Measurements from ENCODE around the gene SLC35F4.

SLC35F4 gene

DNA sequence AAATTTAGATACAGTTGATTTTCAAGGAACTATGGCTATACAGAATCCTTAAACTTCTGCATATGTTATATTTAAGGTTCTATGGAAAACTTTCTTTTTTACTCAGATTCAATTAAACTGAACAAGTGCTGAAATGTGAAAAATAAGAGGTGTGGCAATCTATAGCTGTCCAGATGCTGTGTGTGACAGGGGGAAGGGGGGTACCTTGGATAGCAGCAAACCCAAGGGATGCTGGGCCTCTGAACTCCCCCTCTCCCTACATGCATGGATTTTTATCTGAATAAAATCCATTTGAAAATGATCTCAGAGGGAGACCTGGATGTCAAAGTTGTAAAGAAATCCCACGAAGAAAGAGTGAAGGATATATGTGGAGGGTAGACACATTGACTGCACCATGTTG is 289.4 kb downstream of the SLC35F4 start:
- intact Hi-C loops (cut with DNase I) = no loop called here
- no peak for DNase-seq

DNA sequence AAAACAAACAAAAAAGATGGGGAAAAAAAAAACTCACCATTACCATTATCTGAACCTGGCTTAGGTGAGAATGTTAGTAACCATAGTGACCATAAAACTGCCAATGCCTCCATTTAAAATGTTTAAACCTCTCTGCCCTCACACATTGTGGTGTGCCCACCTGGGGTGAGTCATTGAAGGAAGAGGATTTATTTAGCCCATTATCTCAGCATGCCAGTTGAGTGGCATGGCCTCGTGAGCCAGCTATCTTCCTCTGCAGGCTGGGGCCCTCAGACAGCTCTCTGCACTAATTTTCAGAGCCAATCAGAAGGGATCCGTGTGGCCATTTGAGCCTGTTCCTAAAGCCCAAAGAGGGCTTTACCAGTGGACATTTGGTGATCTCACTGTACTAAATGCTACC is 290.4 kb downstream of the SLC35F4 start:
- intact Hi-C loops (cut with DNase I) = no loop called here
- peak in 3 of 42 donors; percentile 2 to 25 (median 9) for DNase-seq

DNA sequence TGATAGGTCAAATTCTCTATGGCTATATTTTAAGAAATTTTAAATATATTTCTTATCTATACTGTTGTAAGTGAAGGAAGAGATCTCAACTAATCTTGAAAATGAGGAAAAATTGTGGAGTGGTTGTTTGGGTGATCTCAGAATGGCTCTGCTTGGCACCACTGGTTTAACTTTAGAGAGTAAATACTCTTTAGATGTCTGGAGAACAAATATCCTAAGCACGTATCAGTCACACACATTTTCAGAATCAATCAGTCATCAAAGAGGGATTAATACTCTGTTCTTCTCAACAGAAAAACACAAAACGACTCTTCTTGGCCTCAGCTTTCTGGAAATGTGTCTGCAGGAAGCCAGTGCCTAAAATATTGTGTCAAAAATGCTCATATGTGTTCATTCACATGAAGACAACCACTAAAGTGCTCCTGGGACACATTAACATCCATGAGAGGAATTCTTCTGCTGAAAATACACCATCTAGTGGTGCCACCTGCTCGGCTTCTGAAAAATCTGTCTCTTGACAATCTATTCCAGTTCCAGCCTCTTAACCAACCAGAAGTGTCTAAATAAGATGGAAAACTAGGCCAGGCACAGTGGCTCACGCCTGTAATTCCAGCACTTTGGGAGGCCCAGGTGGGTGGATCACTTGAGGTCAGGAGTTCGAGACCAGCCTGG is 291.1 kb downstream of the SLC35F4 start:
- DNase-seq = peak in 2 of 42 donors; percentile 3 to 16
- intact Hi-C loops (cut with DNase I) = no loop called here

DNA sequence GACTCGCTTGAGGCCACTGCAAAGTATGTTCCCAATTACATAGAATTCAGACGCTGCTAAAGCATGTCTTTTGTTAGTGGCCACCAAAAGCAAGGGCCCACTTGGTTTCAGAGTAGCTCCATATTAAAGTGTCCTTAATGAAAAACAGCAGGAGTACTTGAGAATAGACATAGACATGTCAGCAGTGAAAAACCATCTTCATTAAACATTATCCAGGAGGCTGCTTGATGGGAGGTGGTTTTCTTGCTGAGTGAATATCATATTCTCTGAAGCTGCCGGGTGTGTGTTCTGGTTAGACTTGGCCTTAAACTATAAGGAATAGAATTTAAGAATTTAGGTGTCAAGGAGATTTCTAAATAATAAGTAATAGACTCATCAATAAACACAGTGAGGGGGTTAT is 292.7 kb downstream of the SLC35F4 start:
- DNase-seq = no peak
- intact Hi-C loops (cut with DNase I) = no loop called here

DNA sequence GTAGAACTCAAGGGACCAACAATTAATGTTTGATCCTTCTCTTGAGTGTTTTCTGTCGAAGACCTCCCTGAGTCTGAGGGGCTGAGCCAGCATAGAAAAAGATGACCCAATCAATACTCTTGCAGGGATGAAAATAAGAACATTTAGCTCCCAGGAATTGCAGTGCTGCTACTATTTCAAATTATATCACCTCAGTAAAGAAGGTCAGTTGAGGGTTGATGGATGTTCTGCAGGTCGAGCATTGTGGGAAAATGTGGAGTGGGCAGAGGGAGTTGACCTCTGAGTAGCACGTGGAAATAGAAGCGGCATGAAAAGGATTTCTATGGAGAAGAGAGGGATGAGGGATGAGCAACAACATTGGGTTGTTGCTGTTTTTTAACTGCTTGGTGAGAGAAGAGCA is 297.3 kb downstream of the SLC35F4 start:
- intact Hi-C loops (cut with DNase I) = no loop called here
- DNase-seq = no peak

DNA sequence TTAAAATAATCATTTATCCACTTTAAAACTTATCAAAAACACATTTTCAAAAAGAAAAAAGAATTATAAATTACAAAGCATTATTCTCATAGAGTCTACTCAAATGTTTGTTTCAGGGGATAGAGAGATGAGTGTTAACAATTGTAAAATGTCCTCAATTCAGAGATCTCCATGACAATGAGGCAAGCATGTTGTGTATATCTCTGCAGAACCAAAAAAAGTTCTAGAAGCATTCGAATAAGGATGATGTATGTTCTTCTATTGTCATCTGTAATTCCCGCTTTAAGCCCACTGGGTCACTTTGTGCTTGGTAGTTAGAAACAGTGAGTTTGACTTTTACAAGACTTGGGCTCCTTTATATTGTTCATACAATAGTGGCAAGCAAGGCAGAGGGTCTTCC is 298.7 kb downstream of the SLC35F4 start:
- intact Hi-C loops (cut with DNase I) = no loop called here
- DNase-seq = no peak

DNA sequence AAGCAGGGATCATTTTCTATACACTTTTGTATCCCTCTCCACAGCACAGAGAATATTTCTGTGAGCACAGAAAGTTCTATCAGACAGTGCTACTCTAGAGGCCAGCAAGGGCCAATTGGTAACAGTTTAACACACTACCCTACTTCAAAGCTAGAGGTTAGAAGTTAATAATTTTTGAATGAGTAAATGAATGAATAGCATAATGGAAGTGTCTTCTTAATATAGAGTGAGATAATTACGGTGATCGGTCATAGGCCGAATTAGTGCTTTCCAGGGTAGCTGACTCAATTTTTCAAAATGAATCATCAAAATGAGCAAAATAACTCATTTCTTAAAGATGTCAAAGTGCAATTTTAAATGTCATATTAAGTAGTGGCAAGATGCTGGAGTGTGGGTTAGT is 305.2 kb downstream of the SLC35F4 start:
- intact Hi-C loops (cut with DNase I) = no loop called here
- no peak for DNase-seq

DNA sequence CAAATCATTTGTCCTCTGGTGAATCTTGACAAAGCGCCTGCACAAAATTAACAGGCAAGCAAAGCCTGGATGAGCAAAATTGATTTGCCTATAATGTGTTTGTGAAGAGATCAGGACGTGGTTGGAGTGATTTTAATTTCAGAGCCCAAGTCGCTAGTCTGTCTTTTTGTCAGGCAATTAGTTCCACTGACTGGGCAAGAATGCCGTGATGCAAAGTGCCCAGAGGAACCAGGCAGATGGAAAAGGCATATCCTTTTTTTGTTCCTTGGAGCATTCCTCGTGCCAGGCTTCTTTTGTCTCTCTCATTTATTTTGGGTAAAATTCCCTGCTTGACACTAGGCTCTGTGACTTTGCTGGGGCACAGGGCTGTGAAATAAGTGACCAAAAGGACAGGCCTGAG is 306.3 kb downstream of the SLC35F4 start:
- intact Hi-C loops (cut with DNase I) = no loop called here
- no peak for DNase-seq

DNA sequence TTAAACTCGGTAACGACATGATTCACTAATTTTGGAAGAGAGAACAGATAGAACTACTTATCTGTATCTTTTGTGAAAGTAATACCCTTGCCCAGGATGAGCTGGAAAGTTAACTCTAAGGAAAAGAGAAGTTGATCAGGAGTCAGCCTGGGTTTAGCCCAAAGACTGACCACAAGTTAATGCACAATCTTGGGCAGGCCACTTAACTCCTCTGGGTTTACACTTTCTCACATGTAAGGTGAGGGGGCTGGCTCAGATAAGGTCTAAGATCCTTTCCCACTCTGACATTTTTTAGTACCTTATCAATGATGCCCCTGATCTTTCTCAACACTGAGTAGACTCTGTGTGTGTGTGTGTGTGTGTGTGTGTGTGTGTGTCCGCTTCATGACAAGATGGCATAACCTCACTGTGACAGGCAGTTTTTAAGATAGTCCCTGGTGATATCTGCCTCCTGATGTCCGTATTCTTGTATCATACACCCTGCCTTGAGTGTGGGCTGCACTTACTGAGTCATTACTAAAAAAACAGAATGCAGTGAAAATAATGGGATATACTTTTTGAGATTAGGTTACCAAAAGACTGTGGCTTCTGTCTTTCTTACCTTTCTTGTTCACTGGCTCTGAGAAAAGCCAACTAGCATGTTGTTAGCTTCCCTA is 316.0 kb downstream of the SLC35F4 start:
- DNase-seq = no peak
- intact Hi-C loops (cut with DNase I) = no loop called here

DNA sequence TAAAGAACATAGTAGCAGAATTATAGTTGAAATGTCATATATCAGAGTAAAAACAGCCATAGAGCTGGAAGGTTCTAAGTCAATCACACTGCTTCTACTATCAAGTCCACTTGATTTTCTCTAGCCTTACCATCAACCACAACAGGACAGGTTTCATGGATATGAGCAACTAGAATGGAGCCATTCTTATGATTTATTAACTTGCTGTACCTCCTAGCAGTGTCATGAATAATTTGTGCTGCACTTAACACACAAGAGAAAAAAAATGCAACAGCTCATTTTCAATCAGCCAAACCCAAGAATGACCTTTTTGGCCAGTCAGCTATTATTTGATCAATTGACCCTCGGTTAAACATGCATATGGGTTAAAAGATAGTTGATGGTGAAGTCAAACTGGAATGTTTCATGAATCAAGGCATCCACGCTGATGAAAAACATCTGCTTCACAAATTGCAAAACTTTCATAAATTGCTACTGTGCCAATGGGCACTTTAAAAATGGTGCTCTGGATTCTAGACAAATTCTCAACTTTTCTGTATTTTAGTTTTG is 316.8 kb downstream of the SLC35F4 start:
- intact Hi-C loops (cut with DNase I) = no loop called here

DNA sequence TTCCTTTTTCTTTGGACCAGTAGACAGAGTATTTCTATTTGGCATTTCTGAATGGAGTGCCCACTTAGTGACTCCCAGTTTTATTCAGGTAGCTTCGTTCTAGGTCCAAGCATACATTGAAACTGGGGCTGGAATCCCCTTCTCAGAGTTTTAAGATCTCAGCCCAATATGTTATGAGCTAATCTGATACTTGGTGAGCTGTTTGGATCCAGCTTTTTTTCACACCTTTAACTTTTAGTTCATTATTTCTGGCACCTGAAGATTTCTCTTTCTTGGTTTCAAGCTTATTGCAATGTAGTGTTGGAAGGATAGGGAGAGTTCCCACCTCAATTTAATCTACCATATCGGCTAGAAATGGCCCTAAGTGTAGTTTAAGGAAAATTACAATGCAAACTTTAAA is 318.8 kb downstream of the SLC35F4 start:
- intact Hi-C loops (cut with DNase I) = no loop called here
- no peak for DNase-seq

More for the DNA sequence above, 316.8 kb downstream of the SLC35F4 start:
- no peak for DNase-seq

DNA sequence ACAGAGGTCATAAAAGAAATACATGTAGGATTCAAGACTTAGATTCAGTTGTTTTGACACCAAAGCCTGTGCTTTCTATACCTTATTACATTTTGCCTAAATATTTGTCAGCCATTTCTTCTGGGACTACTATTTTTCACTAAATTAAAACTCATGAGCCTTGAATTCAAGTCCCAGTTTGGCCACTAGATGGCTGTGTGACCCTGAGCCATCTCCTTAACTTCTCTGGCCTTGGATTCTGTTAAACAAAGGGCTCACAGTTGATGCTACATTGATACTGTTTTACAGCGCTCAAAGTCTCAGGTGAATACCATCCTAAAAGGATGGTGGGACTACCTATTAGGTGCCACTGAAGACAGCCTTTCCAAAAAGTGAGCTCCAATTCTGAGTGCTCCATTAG is 332.7 kb downstream of the SLC35F4 start:
- DNase-seq = peak in 24 of 42 donors; percentile 3 to 60 (median 32)
- intact Hi-C loops (cut with DNase I) = no loop called here

DNA sequence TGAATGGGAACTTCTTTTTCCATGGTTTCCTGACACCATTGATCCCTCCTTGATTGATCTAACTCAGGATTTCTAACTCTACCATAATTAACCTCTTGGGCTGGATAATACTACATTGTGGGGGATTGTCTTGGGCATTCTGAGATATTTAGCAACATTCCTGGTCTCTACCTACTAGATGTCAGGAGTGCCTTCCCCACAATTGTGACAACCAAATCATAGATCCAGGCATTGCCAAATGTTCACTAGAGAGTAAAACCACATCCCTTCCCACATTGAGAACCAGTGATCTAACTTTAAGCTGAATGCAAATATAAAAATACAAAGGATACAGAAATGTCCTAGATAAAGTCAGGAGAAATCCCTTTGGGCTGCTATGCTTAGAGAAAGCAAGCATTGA is 335.3 kb downstream of the SLC35F4 start:
- intact Hi-C loops (cut with DNase I) = no loop called here
- DNase-seq = no peak

DNA sequence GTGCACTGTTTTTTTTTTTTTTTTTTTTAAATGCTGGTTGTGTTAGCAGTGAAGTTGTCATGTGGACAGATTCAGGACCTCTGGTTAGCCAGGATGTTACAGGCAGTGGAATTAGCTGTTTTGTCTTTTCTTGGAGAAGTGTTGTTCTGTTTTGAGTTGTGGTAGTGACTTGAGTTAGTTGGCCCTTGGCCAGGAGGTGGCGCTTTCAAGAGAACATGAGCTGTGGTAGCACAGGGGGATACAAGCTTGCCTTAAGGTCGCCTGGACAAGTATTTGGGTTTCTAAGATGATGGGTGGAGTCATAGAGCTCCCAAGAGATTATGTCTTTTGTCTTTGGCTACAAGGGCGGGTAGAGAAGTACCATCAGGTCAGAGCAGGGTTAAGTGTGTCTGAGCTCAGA is 338.9 kb downstream of the SLC35F4 start:
- intact Hi-C loops (cut with DNase I) = no loop called here
- DNase-seq = no peak

DNA sequence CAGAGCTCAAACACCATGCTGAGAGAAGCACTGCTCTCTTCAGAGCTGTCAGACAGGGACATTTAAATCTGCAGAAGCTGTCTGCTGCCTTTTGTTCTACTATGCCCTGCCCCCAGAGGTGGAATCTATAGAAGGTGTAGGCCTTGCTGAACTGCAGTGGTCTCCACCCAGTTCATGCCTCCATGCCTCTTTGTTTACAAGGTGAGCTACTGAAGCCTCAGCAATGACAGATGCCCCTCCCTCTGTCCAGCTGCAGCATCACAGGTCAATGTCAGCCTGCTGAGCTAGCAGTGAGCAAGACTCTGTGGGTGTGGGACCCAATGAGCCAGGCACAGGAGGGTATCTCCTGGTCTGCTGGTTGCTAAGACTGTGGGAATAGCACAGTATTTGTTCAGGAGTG is 346.8 kb downstream of the SLC35F4 start:
- intact Hi-C loops (cut with DNase I) = no loop called here
- DNase-seq = no peak
